ENCODE data around the gene EPB41L4B.
"Not testable (repeated sequence)": the region's sequence is repeated elsewhere in the genome, so short reads cannot be mapped to it uniquely, and the experiment has no call there.

The EPB41L4B gene

GRCh38 chr9:109218242-109218641, 102.6 kb downstream of the EPB41L4B start:
- not testable (repeated sequence) for H3K4me1 ChIP-seq (ENCODE audit: control insufficient read depth in 1 of 2, insufficient read depth in 2 of 2, low read length in 2 of 2); H3K9ac ChIP-seq (ENCODE audit: low read depth in 1 of 2, low read length in 2 of 2); H3K36me3 ChIP-seq (ENCODE audit: control insufficient read depth in 1 of 2, insufficient read depth in 2 of 2, low read length in 2 of 2); H3K4me3 ChIP-seq (ENCODE audit: low read depth in 1 of 2, low read length in 2 of 2); H3K27ac ChIP-seq (ENCODE audit: low read depth, low read length); H3K9me3 ChIP-seq (ENCODE audit: control insufficient read depth in 1 of 2, low read length in 2 of 2); H3K27me3 ChIP-seq (ENCODE audit: control insufficient read depth in 1 of 2, insufficient read depth in 2 of 2, low read length in 2 of 2)

GRCh38 chr9:109214414-109214813, 106.4 kb downstream of the EPB41L4B start:
- no peaks in the 10 kb centered on the region for H3K9me3 ChIP-seq (ENCODE audit: control insufficient read depth in 1 of 2, low read length in 2 of 2)
- H3K9ac ChIP-seq (ENCODE audit: low read depth in 1 of 2, low read length in 2 of 2), result no peak overlapping the region
- no peaks in the 10 kb centered on the region for H3K36me3 ChIP-seq (ENCODE audit: control insufficient read depth in 1 of 2, insufficient read depth in 2 of 2, low read length in 2 of 2)
- H3K27ac ChIP-seq (ENCODE audit: low read depth, low read length), result no peak overlapping the region
- no peaks in the 10 kb centered on the region for H3K27me3 ChIP-seq (ENCODE audit: control insufficient read depth in 1 of 2, insufficient read depth in 2 of 2, low read length in 2 of 2)
- no peak overlapping the region for H3K4me3 ChIP-seq (ENCODE audit: low read depth in 1 of 2, low read length in 2 of 2)
- no peaks in the 10 kb centered on the region for H3K4me1 ChIP-seq (ENCODE audit: control insufficient read depth in 1 of 2, insufficient read depth in 2 of 2, low read length in 2 of 2)

- H3K9me3 ChIP-seq (ENCODE audit: control insufficient read depth in 1 of 2, low read length in 2 of 2), result no peaks in the 10 kb centered on the region
- H3K9ac ChIP-seq (ENCODE audit: low read depth in 1 of 2, low read length in 2 of 2), result no peak overlapping the region
Measured at GRCh38 chr9:109213285-109214121, 107.4 kb downstream of the EPB41L4B start.

GRCh38 chr9:109212768-109213167, 108.1 kb downstream of the EPB41L4B start:
- no peak overlapping the region for H3K27ac ChIP-seq (ENCODE audit: low read depth, low read length)
- H3K4me3 ChIP-seq (ENCODE audit: low read depth in 1 of 2, low read length in 2 of 2), result no peak overlapping the region
- no peaks in the 10 kb centered on the region for H3K27me3 ChIP-seq (ENCODE audit: control insufficient read depth in 1 of 2, insufficient read depth in 2 of 2, low read length in 2 of 2)

More at GRCh38 chr9:109213285-109214121, 107.4 kb downstream of the EPB41L4B start:
- Histone ChIP-seq H3K27ac (ENCODE audit: low read depth, low read length) (no peak overlapping the region), H3K4me3 (ENCODE audit: low read depth in 1 of 2, low read length in 2 of 2) (no peak overlapping the region), H3K36me3 (ENCODE audit: control insufficient read depth in 1 of 2, insufficient read depth in 2 of 2, low read length in 2 of 2) (no peaks in the 10 kb centered on the region), H3K27me3 (ENCODE audit: control insufficient read depth in 1 of 2, insufficient read depth in 2 of 2, low read length in 2 of 2) (no peaks in the 10 kb centered on the region), H3K4me1 (ENCODE audit: control insufficient read depth in 1 of 2, insufficient read depth in 2 of 2, low read length in 2 of 2) (no peaks in the 10 kb centered on the region)

GRCh38 chr9:109206670-109207069, 114.2 kb downstream of the EPB41L4B start:
- Histone ChIP-seq H3K9me3 (ENCODE audit: control insufficient read depth in 1 of 2, low read length in 2 of 2) (no peaks in the 10 kb centered on the region), H3K27ac (ENCODE audit: low read depth, low read length) (no peak overlapping the region), H3K27me3 (ENCODE audit: control insufficient read depth in 1 of 2, insufficient read depth in 2 of 2, low read length in 2 of 2) (no peaks in the 10 kb centered on the region), H3K4me1 (ENCODE audit: control insufficient read depth in 1 of 2, insufficient read depth in 2 of 2, low read length in 2 of 2) (no peaks in the 10 kb centered on the region), H3K9ac (ENCODE audit: low read depth in 1 of 2, low read length in 2 of 2) (no peak overlapping the region), H3K4me3 (ENCODE audit: low read depth in 1 of 2, low read length in 2 of 2) (no peak overlapping the region), H3K36me3 (ENCODE audit: control insufficient read depth in 1 of 2, insufficient read depth in 2 of 2, low read length in 2 of 2) (no peaks in the 10 kb centered on the region)

More at GRCh38 chr9:109212768-109213167, 108.1 kb downstream of the EPB41L4B start:
- no peak overlapping the region for H3K9ac ChIP-seq (ENCODE audit: low read depth in 1 of 2, low read length in 2 of 2)
- no peaks in the 10 kb centered on the region for H3K4me1 ChIP-seq (ENCODE audit: control insufficient read depth in 1 of 2, insufficient read depth in 2 of 2, low read length in 2 of 2)
- no peaks in the 10 kb centered on the region for H3K9me3 ChIP-seq (ENCODE audit: control insufficient read depth in 1 of 2, low read length in 2 of 2)
- H3K36me3 ChIP-seq (ENCODE audit: control insufficient read depth in 1 of 2, insufficient read depth in 2 of 2, low read length in 2 of 2), result no peaks in the 10 kb centered on the region

- Histone ChIP-seq H3K4me1 (ENCODE audit: control insufficient read depth in 1 of 2, insufficient read depth in 2 of 2, low read length in 2 of 2) (no peaks in the 10 kb centered on the region), H3K36me3 (ENCODE audit: control insufficient read depth in 1 of 2, insufficient read depth in 2 of 2, low read length in 2 of 2) (no peaks in the 10 kb centered on the region), H3K27me3 (ENCODE audit: control insufficient read depth in 1 of 2, insufficient read depth in 2 of 2, low read length in 2 of 2) (no peaks in the 10 kb centered on the region), H3K4me3 (ENCODE audit: low read depth in 1 of 2, low read length in 2 of 2) (no peak overlapping the region), H3K9me3 (ENCODE audit: control insufficient read depth in 1 of 2, low read length in 2 of 2) (no peaks in the 10 kb centered on the region), H3K9ac (ENCODE audit: low read depth in 1 of 2, low read length in 2 of 2) (no peak overlapping the region), H3K27ac (ENCODE audit: low read depth, low read length) (no peak overlapping the region)
Measured at GRCh38 chr9:109205526-109205925, 115.3 kb downstream of the EPB41L4B start.

GRCh38 chr9:109203761-109204360, 117.0 kb downstream of the EPB41L4B start:
- no peak overlapping the region for H3K27ac ChIP-seq (ENCODE audit: low read depth, low read length)
- no peaks in the 10 kb centered on the region for H3K36me3 ChIP-seq (ENCODE audit: control insufficient read depth in 1 of 2, insufficient read depth in 2 of 2, low read length in 2 of 2)
- H3K27me3 ChIP-seq (ENCODE audit: control insufficient read depth in 1 of 2, insufficient read depth in 2 of 2, low read length in 2 of 2), result no peaks in the 10 kb centered on the region
- H3K9me3 ChIP-seq (ENCODE audit: control insufficient read depth in 1 of 2, low read length in 2 of 2), result no peaks in the 10 kb centered on the region
- no peak overlapping the region for H3K9ac ChIP-seq (ENCODE audit: low read depth in 1 of 2, low read length in 2 of 2)
- no peaks in the 10 kb centered on the region for H3K4me1 ChIP-seq (ENCODE audit: control insufficient read depth in 1 of 2, insufficient read depth in 2 of 2, low read length in 2 of 2)
- H3K4me3 ChIP-seq (ENCODE audit: low read depth in 1 of 2, low read length in 2 of 2), result no peak overlapping the region

GRCh38 chr9:109199676-109200075, 121.2 kb downstream of the EPB41L4B start:
- Histone ChIP-seq H3K4me1 (ENCODE audit: control insufficient read depth in 1 of 2, insufficient read depth in 2 of 2, low read length in 2 of 2) (no peaks in the 10 kb centered on the region), H3K9me3 (ENCODE audit: control insufficient read depth in 1 of 2, low read length in 2 of 2) (no peaks in the 10 kb centered on the region), H3K27ac (ENCODE audit: low read depth, low read length) (no peak overlapping the region)

GRCh38 chr9:109198736-109199382, 122.0 kb downstream of the EPB41L4B start:
- H3K9ac ChIP-seq (ENCODE audit: low read depth in 1 of 2, low read length in 2 of 2), result no peak overlapping the region
- H3K36me3 ChIP-seq (ENCODE audit: control insufficient read depth in 1 of 2, insufficient read depth in 2 of 2, low read length in 2 of 2), result no peaks in the 10 kb centered on the region
- H3K27me3 ChIP-seq (ENCODE audit: control insufficient read depth in 1 of 2, insufficient read depth in 2 of 2, low read length in 2 of 2), result no peaks in the 10 kb centered on the region
- H3K27ac ChIP-seq (ENCODE audit: low read depth, low read length), result no peak overlapping the region
- H3K4me3 ChIP-seq (ENCODE audit: low read depth in 1 of 2, low read length in 2 of 2), result no peak overlapping the region
- H3K9me3 ChIP-seq (ENCODE audit: control insufficient read depth in 1 of 2, low read length in 2 of 2), result no peaks in the 10 kb centered on the region
- H3K4me1 ChIP-seq (ENCODE audit: control insufficient read depth in 1 of 2, insufficient read depth in 2 of 2, low read length in 2 of 2), result no peaks in the 10 kb centered on the region

More at GRCh38 chr9:109199676-109200075, 121.2 kb downstream of the EPB41L4B start:
- Histone ChIP-seq H3K9ac (ENCODE audit: low read depth in 1 of 2, low read length in 2 of 2) (no peak overlapping the region), H3K27me3 (ENCODE audit: control insufficient read depth in 1 of 2, insufficient read depth in 2 of 2, low read length in 2 of 2) (no peaks in the 10 kb centered on the region), H3K4me3 (ENCODE audit: low read depth in 1 of 2, low read length in 2 of 2) (no peak overlapping the region), H3K36me3 (ENCODE audit: control insufficient read depth in 1 of 2, insufficient read depth in 2 of 2, low read length in 2 of 2) (no peaks in the 10 kb centered on the region)

GRCh38 chr9:109193974-109194556, 126.8 kb downstream of the EPB41L4B start:
- Histone ChIP-seq H3K9me3 (ENCODE audit: control insufficient read depth in 1 of 2, low read length in 2 of 2) (no peaks in the 10 kb centered on the region), H3K27ac (ENCODE audit: low read depth, low read length) (no peak overlapping the region), H3K9ac (ENCODE audit: low read depth in 1 of 2, low read length in 2 of 2) (no peak overlapping the region), H3K27me3 (ENCODE audit: control insufficient read depth in 1 of 2, insufficient read depth in 2 of 2, low read length in 2 of 2) (no peaks in the 10 kb centered on the region), H3K36me3 (ENCODE audit: control insufficient read depth in 1 of 2, insufficient read depth in 2 of 2, low read length in 2 of 2) (no peaks in the 10 kb centered on the region), H3K4me3 (ENCODE audit: low read depth in 1 of 2, low read length in 2 of 2) (no peak overlapping the region), H3K4me1 (ENCODE audit: control insufficient read depth in 1 of 2, insufficient read depth in 2 of 2, low read length in 2 of 2) (no peaks in the 10 kb centered on the region)

All from duodenal mucosa (tissue), 2 donors.